GM13976 (cell line): ENCODE measurements around the gene APLNR.
"Not testable (repeated sequence)": the region's sequence is repeated elsewhere in the genome, so short reads cannot be mapped to it uniquely, and the experiment has no call there.

Experiments
- DNase-seq: peaks from one replicate; pipeline ENCODE4 v3.0.0; 2012; ENCODE audit warnings: low spot score
- CTCF ChIP-seq: IDR thresholded peaks from 2 replicates; pipeline ENCODE4 v1.5.1; 2012; ENCODE audit warnings: borderline replicate concordance, mild to moderate bottlenecking; ENCODE audit not compliant: insufficient read depth; ENCODE audit errors: extremely low read depth, missing control alignments, control extremely low read depth
- in situ Hi-C: fragments of 300-500 bp; cut with MboI; formaldehyde crosslinking; loops from one replicate; pipeline ENCODE4 v1.12.0; 2022; ENCODE audit warnings: low sequenced_read_pairs, mixed read lengths, inconsistent platforms; ENCODE audit not compliant: unreplicated experiment

APLNR gene

DNA sequence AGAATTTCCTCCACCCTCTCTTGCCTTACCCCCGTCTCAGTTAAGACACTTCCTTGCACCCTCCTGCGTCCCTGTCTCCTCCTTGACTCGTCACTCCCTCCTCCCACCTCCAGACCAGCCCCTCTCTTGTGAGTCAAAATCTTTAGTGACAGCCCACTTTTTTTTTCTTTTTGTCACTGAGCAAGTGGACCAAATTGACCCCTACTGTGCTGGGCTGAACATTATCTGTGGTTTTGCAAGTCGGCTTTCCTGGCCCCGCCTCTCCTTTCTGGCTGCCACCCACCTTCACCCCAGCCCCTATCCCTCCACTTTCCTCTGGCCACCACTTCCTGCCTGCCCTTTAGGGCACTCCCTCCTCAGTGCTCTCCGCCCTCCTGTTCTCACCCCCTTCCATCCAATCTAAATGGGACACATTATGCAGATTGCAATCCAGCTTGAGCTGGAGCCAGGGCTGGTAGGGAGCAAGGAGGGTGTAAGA is at the start of gene APLNR:
APLNR (minus strand) TSS at position 47 of the 478 bp plus-strand sequence. CDS start 246 bp downstream, outside the sequence.
- no peak for DNase-seq
- no peak for TF ChIP-seq CTCF

DNA sequence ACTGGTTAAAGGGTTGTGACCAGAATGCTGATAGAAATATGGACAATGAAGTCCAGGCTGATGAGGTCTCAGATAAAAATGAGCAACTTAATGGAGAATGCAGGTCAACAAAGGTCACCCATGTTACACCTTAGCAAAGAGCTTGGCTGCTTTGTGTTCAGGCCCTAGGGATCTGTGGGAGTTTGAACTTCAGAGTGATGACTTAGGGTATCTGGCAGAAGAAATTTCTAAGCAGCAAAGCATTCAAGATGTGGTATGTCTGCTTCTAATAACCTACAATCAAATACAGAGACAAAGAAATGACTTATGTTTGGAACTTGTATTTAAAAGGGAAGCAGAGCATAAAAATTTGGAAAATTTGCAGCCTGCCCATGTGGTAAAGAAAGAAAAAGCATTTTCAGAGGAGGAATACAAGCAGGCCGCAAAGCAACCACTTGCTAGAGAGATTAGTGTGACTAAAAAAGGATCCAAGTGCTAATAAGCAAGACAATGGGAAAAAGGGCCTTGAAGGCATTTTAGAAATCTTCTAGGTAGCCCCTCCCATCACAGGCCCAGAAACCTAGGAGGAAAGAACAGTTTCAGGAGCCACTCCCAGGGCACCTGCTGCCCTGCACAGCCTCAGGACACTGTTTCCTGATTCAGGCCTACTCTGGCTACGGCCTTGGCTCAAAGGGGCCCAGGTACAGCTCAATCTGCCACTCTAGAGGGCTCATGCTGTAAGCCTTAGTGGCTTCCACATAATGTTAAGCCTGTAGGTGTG is 46.4 kb upstream of the APLNR start:
- in situ Hi-C loops = no loop called here
- no peak for TF ChIP-seq CTCF
- DNase-seq = no peak

More for the DNA sequence above, at the start of gene APLNR:
- in situ Hi-C loops = loop anchor here (25.0 kb wide), 1 partner anchor 125 kb away; no protein-coding TSS in a partner anchor

DNA sequence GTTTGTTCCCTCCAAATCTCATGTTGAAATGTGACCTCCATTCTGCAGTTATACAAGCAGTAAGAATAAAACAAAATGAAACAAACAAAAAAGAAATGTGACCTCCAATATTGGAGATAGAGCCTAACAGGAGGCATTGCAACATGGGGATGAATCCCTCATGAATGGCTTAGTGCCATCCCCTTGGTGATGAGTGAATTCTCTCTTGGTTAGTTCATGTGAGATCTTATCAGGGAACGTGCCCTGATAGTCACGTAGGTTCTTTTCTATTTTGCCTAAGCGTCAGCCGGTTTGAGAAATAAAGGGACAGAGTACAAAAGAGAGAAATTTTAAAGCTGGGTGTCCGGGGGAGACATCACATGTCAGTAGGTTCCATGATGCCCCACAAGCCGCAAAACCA is 44.5 kb upstream of the APLNR start:
- in situ Hi-C loops, DNase-seq: not testable (repeated sequence)

GRCh38 chr11:57279116-57279515 is 42.1 kb upstream of the APLNR start:
- TF ChIP-seq CTCF = no peak
- no peak for DNase-seq
- in situ Hi-C loops = no loop called here

GRCh38 chr11:57278721-57279095 is 41.7 kb upstream of the APLNR start:
- no peak for DNase-seq
- no peak for TF ChIP-seq CTCF
- in situ Hi-C loops = no loop called here

DNA sequence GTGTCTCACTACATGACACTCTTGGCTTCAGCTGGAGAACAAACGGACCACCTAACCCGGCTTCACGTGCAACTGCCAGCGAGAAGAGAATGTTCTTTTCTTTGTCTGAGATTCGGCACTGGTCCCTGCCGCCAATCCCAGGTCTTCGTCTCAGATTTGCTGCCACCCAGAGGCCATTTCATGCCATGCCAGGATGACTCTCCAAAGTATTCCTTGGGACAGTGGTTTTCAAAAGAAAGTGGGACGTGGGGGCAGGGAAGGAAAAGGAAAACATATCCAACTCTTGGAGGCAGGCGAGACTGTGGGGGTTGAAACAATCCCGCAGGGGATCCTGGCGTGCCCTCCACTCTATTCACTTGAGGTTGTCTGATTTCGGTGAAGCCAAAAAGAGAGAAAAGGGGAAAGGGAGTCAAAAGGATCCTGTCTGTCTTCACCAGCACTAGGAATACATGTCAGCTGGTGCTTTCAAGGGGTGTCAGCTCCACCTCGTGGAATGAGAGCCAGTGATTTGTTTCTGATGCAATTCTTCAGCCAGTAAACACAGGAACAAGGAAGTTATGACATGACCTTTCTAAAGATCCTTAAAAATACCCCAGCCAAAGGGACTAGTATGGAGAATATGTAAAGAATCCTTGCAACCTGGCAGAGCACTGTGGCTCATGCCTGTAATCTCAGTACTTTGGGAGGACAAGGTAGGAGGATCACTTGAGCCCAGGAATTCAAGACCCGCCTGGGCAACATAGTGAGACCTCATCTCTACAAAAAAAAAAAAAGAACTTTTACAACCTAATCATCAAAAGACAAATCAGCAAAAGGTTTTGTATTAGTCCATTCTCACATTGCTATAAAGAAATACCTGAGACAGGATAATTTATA is 41.0 kb upstream of the APLNR start:
- peak; percentile 70 for TF ChIP-seq CTCF
- DNase-seq = peak; percentile 49
- in situ Hi-C loops = no loop called here
